Heart right ventricle (tissue), 16 donors: ENCODE measurements around the gene CNTN5. TPM values are rescaled to one million over a fixed set of nuclear protein-coding genes. Genes with fewer than 3 reads are reported as not detected.
"Not testable (repeated sequence)": the region's sequence is repeated elsewhere in the genome, so short reads cannot be mapped to it uniquely, and the experiment has no call there.

ENCODE experiments used
- ATAC-seq, 8 donors: fragments of 200-7000 bp; cut with Tn5 transposase; one replicate each; pipeline ENCODE4 v1.9.1; 2020; ENCODE audit warnings: mild to moderate bottlenecking in 8 of 8, moderate library complexity in 8 of 8, moderate number of reproducible peaks in 1 of 8
- DNase-seq, 2 donors: peaks; one replicate each; pipeline ENCODE4 v3.0.0-alpha.2; 2020
- H3K27ac ChIP-seq, 10 donors: fragments of 200-600 bp; sonication (generic) in 2 of 10; one replicate each; pipeline versions ENCODE4 v1.5.0 to v1.8.0; 2020 to 2022; ENCODE audit warnings: mild to moderate bottlenecking in 3 of 10
- H3K27me3 ChIP-seq, 7 donors: fragments of 200-600 bp; one replicate each; pipeline ENCODE4 v1.8.0; 2021 to 2022; ENCODE audit warnings: mild to moderate bottlenecking in 2 of 7
- H3K36me3 ChIP-seq, 9 donors: fragments of 200-600 bp; sonication (generic) in 1 of 9; one replicate each; pipeline versions ENCODE4 v1.5.0 to v1.8.0; 2020 to 2022; ENCODE audit warnings: mild to moderate bottlenecking in 2 of 9
- H3K4me1 ChIP-seq, 9 donors: fragments of 200-600 bp; sonication (generic) in 1 of 9; one replicate each; pipeline versions ENCODE4 v1.5.0 to v1.8.0; 2020 to 2022; ENCODE audit warnings: mild to moderate bottlenecking in 4 of 9
- H3K4me3 ChIP-seq, 10 donors: fragments of 200-600 bp; sonication (generic) in 2 of 10; one replicate each; pipeline versions ENCODE4 v1.5.0 to v1.8.0; 2020 to 2022; ENCODE audit warnings: mild to moderate bottlenecking in 7 of 10, moderate library complexity in 2 of 10
- H3K9me3 ChIP-seq, 11 donors: fragments of 200-600 bp in 10 of 11; sonication (generic) in 2 of 11; one replicate each; pipeline versions ENCODE4 v1.5.0 to v1.8.0; 2013 to 2022; ENCODE audit warnings: mild to moderate bottlenecking in 2 of 11, control low read depth in 1 of 11, moderate library complexity in 1 of 11
- WGBS, 2 donors: extraction: QIAGEN DNeasy Blood & Tissue Kit; methylation state at CpG; one replicate each; pipeline ENCODE4 v1.1.7; 2013; ENCODE audit warnings: inconsistent platforms in 1 of 2; 5-methylcytosine and 5-hydroxymethylcytosine counted together
- intact Hi-C, 10 donors: fragments of 100-400 bp; cut with DNase I; formaldehyde crosslinking; loops; one replicate each; pipeline versions ENCODE4 v1.11.1 to v1.14.2; 2022
- polyA plus RNA-seq, 2 donors: library from polyadenylated mRNA; stranded (reverse); fragments of 200-250 nt; gene quantifications; one replicate each; pipeline ENCODE4 v1.2.3, GENCODE V29; 2013
- total RNA-seq, 10 donors: library from RNA; stranded (reverse); fragmentation: NEBNext Ultra II Directional in 3 of 10; extraction: Animal tissue kit (Norgen Biotek cat#: 25700) in 3 of 10; gene quantifications; one replicate each; pipeline versions ENCODE4 v1.2.1 to v1.2.4, GENCODE V29; 2021 to 2023
- TF ChIP-seq, protein P1 (sequence below), 9 donors: fragments of 200-600 bp; sonication (generic) in 2 of 9; IDR thresholded peaks; one replicate each; pipeline versions ENCODE4 v1.5.0 to v1.8.0; 2021 to 2022; ENCODE audit warnings: antibody characterized with exemption in 9 of 9, mild to moderate bottlenecking in 5 of 9, moderate library complexity in 1 of 9
- donor health status: Arrhythmogenic right ventricular cardiomyopathy.
- donor health status: ischemic (EF 13 %, LVEDD 7.1; RV severe dilation, severe dysfunction).
- donor health status: healthy with polysubstance abuse.
- donor health status: DM: no; HTN: yes; CAD: no.
- donor health status: DM: no; HTN: no; CAD: no.
- donor health status: ischemic (EF 25% LVEDD 6.9; RV normal size, moderate dysfunction).
- donor health status: ischemic (EF 25% LVEDD 5.7; RV mildly dilated, moderate dysfunction).
- donor health status: healthy.
- donor health status: DM: yes; HTN: yes; CAD: no.
- donor health status: Ischemic cardiomyopathy.
- donor health status: ischemic (EF 35%, LVEDD 5.7; RV mildly dilated, moderate dysfunction).
- donor health status: nonischemic (EF 11% LVEDD 7.7; RV severe dilation, severe dysfunction).
- donor health status: DM: yes; HTN: yes; CAD: no.
- donor health status: PGD.
- donor health status: ischemic (EF 29% LVEDD 5.4; RV normal size, mild dysfunction).
- donor health status: nonischemic (EF 23%, LVEDD 6.1; RV moderate dilation, normal function).

Gene CNTN5
- total and polyA plus RNA-seq, 12 donors: 0.05 to 0.35 (median 0.17) TPM; not detected in 6

DNA sequence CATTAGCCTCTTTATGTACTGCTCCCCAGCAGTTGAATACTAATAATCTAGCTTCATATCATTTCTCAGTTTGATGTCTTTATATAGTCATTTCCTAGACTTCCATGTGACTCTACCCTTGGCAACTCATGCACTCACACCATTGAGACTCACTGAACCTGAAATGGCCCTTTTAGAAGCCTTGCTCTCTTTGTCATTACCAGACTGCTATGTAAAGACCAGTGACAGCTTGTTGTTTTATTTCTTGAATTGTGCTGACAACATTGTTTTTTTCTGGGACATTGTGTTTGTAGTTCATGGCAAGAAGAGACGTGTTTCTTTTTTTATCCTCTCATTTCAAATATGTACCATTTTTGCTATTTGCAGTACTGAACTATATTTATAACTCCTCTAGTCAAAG is 256.5 kb downstream of the CNTN5 start:
- no peaks in the 10 kb centered on the region for H3K9me3 ChIP-seq
- TF ChIP-seq, protein P1, sequence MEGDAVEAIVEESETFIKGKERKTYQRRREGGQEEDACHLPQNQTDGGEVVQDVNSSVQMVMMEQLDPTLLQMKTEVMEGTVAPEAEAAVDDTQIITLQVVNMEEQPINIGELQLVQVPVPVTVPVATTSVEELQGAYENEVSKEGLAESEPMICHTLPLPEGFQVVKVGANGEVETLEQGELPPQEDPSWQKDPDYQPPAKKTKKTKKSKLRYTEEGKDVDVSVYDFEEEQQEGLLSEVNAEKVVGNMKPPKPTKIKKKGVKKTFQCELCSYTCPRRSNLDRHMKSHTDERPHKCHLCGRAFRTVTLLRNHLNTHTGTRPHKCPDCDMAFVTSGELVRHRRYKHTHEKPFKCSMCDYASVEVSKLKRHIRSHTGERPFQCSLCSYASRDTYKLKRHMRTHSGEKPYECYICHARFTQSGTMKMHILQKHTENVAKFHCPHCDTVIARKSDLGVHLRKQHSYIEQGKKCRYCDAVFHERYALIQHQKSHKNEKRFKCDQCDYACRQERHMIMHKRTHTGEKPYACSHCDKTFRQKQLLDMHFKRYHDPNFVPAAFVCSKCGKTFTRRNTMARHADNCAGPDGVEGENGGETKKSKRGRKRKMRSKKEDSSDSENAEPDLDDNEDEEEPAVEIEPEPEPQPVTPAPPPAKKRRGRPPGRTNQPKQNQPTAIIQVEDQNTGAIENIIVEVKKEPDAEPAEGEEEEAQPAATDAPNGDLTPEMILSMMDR (IDR thresholded peaks at IDR 0.05): no peak
- no peak overlapping the region for H3K27ac ChIP-seq
- H3K36me3 ChIP-seq: no peaks in the 10 kb centered on the region
- H3K4me3 ChIP-seq: no peak overlapping the region
- WGBS, 2 donors: 19 to 30% methylated on average over 1 of the region's 1 CpG
- intact Hi-C loops: no loop called here
- no peaks in the 10 kb centered on the region for H3K27me3 ChIP-seq
- H3K4me1 ChIP-seq: no peaks in the 10 kb centered on the region
- DNase-seq: no peak
- ATAC-seq: peak in 1 of 8 donors; percentile 44

GRCh38 chr11:99279266-99279665 is 258.5 kb downstream of the CNTN5 start:
- intact Hi-C loops: no loop called here

DNA sequence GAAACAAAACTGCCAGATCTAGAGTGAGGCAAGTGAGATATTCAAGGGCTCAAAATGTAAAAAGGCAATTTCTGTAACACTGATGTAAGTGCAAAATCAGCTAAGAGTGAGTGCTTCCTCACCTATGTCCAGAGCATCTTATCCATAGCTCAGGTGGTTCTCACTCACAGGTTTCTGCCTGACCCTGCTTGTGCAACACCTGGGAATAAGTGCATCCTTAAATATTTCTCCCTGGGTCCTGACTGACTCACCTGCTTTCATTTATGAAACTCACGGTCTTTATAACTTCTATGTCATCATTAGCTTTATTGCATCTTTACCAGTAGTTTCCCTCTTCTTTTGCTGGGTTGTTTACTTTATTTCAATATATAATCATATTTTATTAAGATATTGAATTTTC is 260.6 kb downstream of the CNTN5 start:
- Histone ChIP-seq H3K36me3 (no peaks in the 10 kb centered on the region), H3K4me3 (no peak overlapping the region), H3K27me3 (no peaks in the 10 kb centered on the region), H3K27ac (no peak overlapping the region), H3K9me3 (no peaks in the 10 kb centered on the region), H3K4me1 (no peaks in the 10 kb centered on the region)
- ATAC-seq (no peak), DNase-seq (no peak)
- intact Hi-C loops: no loop called here
- TF ChIP-seq, protein P1 (IDR thresholded peaks at IDR 0.05): no peak
- WGBS, 2 donors: 80 to 91% methylated on average over 1 of the region's 1 CpG

More at GRCh38 chr11:99279266-99279665, 258.5 kb downstream of the CNTN5 start:
- Histone ChIP-seq H3K9me3 (no peaks in the 10 kb centered on the region), H3K27me3 (no peaks in the 10 kb centered on the region), H3K4me1 (no peaks in the 10 kb centered on the region), H3K4me3 (no peak overlapping the region), H3K27ac (no peak overlapping the region), H3K36me3 (no peaks in the 10 kb centered on the region)
- no peak for ATAC-seq
- DNase-seq: no peak
- TF ChIP-seq, protein P1 (IDR thresholded peaks at IDR 0.05): no peak

- H3K4me1 ChIP-seq, H3K27ac ChIP-seq, DNase-seq, H3K36me3 ChIP-seq, H3K27me3 ChIP-seq, H3K4me3 ChIP-seq, intact Hi-C loops, ATAC-seq: not testable (repeated sequence)
- WGBS, 2 donors: 70 to 75% methylated on average over 8 of the region's 8 CpGs
- peaks cover 0 to 36% (median 3%) of the 10 kb centered on the region in 11 donors for H3K9me3 ChIP-seq
Observed at GRCh38 chr11:99297925-99298324, 277.2 kb downstream of the CNTN5 start.

GRCh38 chr11:99307510-99308088 is 286.9 kb downstream of the CNTN5 start:
- ATAC-seq (no peak), DNase-seq (no peak)
- Histone ChIP-seq H3K9me3 (peaks cover 0 to 4% (median 0%) of the 10 kb centered on the region in 11 donors), H3K4me1 (no peaks in the 10 kb centered on the region), H3K27me3 (no peaks in the 10 kb centered on the region), H3K27ac (no peak overlapping the region), H3K36me3 (no peaks in the 10 kb centered on the region), H3K4me3 (no peak overlapping the region)
- WGBS, 2 donors: 73 to 78% methylated on average over 3 of the region's 3 CpGs
- intact Hi-C loops: loop anchor here in 1 of 10 donors (10.0 kb wide), 1 partner anchor 537 kb away; no protein-coding TSS in a partner anchor
- TF ChIP-seq, protein P1 (IDR thresholded peaks at IDR 0.05): no peak
